NCI-H1048 (cell line): ENCODE results near the gene NXPH3.

Source experiments
- DNase-seq: peaks from one replicate; lab custom pipeline; 2025; lab: John Stamatoyannopoulos, UW

The NXPH3 gene

GRCh38 chr17:49592263-49592662 lies 16.6 kb downstream of the NXPH3 start:
- DNase-seq, result no peak

- DNase-seq, result no peak
These were observed 19.7 kb downstream of the NXPH3 start for GRCh38 chr17:49595328-49595727.

- no peak for DNase-seq
These were observed 20.3 kb downstream of the NXPH3 start for GRCh38 chr17:49595980-49596379.

- DNase-seq, result no peak
These were observed 21.1 kb downstream of the NXPH3 start for GRCh38 chr17:49596613-49597244.

- no peak for DNase-seq
These were observed 21.8 kb downstream of the NXPH3 start for GRCh38 chr17:49597436-49597835.

- no peak for DNase-seq
These were observed 22.4 kb downstream of the NXPH3 start for GRCh38 chr17:49597928-49598655.

- no peak for DNase-seq
These were observed 23.2 kb downstream of the NXPH3 start for GRCh38 chr17:49598918-49599317.

GRCh38 chr17:49600949-49601348 lies 25.3 kb downstream of the NXPH3 start:
- DNase-seq, result no peak

GRCh38 chr17:49602783-49603182 lies 27.1 kb downstream of the NXPH3 start:
- no peak for DNase-seq

- no peak for DNase-seq
These were observed 27.6 kb downstream of the NXPH3 start for GRCh38 chr17:49603238-49603637.

- no peak for DNase-seq
These were observed 28.0 kb downstream of the NXPH3 start for GRCh38 chr17:49603720-49604119.

GRCh38 chr17:49604314-49604869 lies 28.7 kb downstream of the NXPH3 start:
- DNase-seq, result no peak

- no peak for DNase-seq
These were observed 35.4 kb downstream of the NXPH3 start for GRCh38 chr17:49610883-49611584.

- DNase-seq, result no peak
These were observed 37.1 kb downstream of the NXPH3 start for GRCh38 chr17:49612726-49613125.

GRCh38 chr17:49613182-49613800 lies 37.6 kb downstream of the NXPH3 start:
- no peak for DNase-seq

GRCh38 chr17:49616086-49616485 lies 40.4 kb downstream of the NXPH3 start:
- no peak for DNase-seq

GRCh38 chr17:49616601-49617131 lies 41.0 kb downstream of the NXPH3 start:
- DNase-seq, result no peak

- no peak for DNase-seq
These were observed 42.4 kb downstream of the NXPH3 start for GRCh38 chr17:49618028-49618611.

- DNase-seq, result no peak
These were observed 45.7 kb downstream of the NXPH3 start for GRCh38 chr17:49621420-49621819.

- no peak for DNase-seq
These were observed 46.4 kb downstream of the NXPH3 start for GRCh38 chr17:49621946-49622529.

- no peak for DNase-seq
These were observed 49.2 kb downstream of the NXPH3 start for GRCh38 chr17:49624896-49625295.
